ENCODE data around the gene CLCF1. TPM values are rescaled to one million over a fixed set of nuclear protein-coding genes. Genes with fewer than 3 reads are reported as not detected.
"Not testable (repeated sequence)": the region's sequence is repeated elsewhere in the genome, so short reads cannot be mapped to it uniquely, and the experiment has no call there.

CLCF1 gene
- total and polyA plus RNA-seq, 2 donors: 2.7 to 9.2 TPM

- DNase-seq (ENCODE audit: extremely low spot score): no peak
- H3K36me3 ChIP-seq (ENCODE audit: insufficient read depth): peaks cover 2% of the 10 kb centered on the region
- H3K4me3 ChIP-seq (ENCODE audit: low read depth, low read length): peak overlapping the region; percentile 27
- no peak overlapping the region for H3K27ac ChIP-seq (ENCODE audit: low read depth)
- no peaks in the 10 kb centered on the region for H3K4me1 ChIP-seq (ENCODE audit: insufficient read depth)
- WGBS: 65% methylated on average over 13 of the region's 13 CpGs
Observed at GRCh38 chr11:67404515-67405195, 31.3 kb upstream of the CLCF1 start.

GRCh38 chr11:67403085-67403484, 29.7 kb upstream of the CLCF1 start:
- H3K4me3 ChIP-seq (ENCODE audit: low read depth, low read length); DNase-seq (ENCODE audit: extremely low spot score); H3K27ac ChIP-seq (ENCODE audit: low read depth); H3K4me1 ChIP-seq (ENCODE audit: insufficient read depth): not testable (repeated sequence)
- 95% methylated on average over 9 of the region's 9 CpGs for WGBS
- peaks cover 10% of the 10 kb centered on the region for H3K36me3 ChIP-seq (ENCODE audit: insufficient read depth)

GRCh38 chr11:67402192-67402839, 28.9 kb upstream of the CLCF1 start:
- not testable (repeated sequence) for DNase-seq (ENCODE audit: extremely low spot score); H3K4me1 ChIP-seq (ENCODE audit: insufficient read depth)
- Histone ChIP-seq H3K36me3 (ENCODE audit: insufficient read depth) (peaks cover 17% of the 10 kb centered on the region), H3K4me3 (ENCODE audit: low read depth, low read length) (peak overlapping the region; percentile 85), H3K27ac (ENCODE audit: low read depth) (peak overlapping the region; percentile 31)
- 53% methylated on average over 19 of the region's 19 CpGs for WGBS

GRCh38 chr11:67401495-67402191, 28.2 kb upstream of the CLCF1 start, which contains the start of gene PPP1CA:
TSS of gene PPP1CA (minus strand) at chr11:67401858. CDS start at chr11:67401782, 76 bp downstream.
- no peaks in the 10 kb centered on the region for H3K4me1 ChIP-seq (ENCODE audit: insufficient read depth)
- H3K4me3 ChIP-seq (ENCODE audit: low read depth, low read length): peak within 1 kb of the TSS; percentile 85
- WGBS: under 1% methylated on average over 73 of the region's 73 CpGs
- DNase-seq (ENCODE audit: extremely low spot score): peak; percentile 79
- peak within 1 kb of the TSS; percentile 89 for H3K27ac ChIP-seq (ENCODE audit: low read depth)
- peaks cover 17% of the 10 kb centered on the region for H3K36me3 ChIP-seq (ENCODE audit: insufficient read depth)

- H3K4me3 ChIP-seq (ENCODE audit: low read depth, low read length): peak overlapping the region; percentile 85
- DNase-seq (ENCODE audit: extremely low spot score): no peak
- H3K27ac ChIP-seq (ENCODE audit: low read depth): peak overlapping the region; percentile 89
- WGBS: 3% methylated on average over 27 of the region's 27 CpGs
- H3K4me1 ChIP-seq (ENCODE audit: insufficient read depth): no peaks in the 10 kb centered on the region
- H3K36me3 ChIP-seq (ENCODE audit: insufficient read depth): peaks cover 17% of the 10 kb centered on the region
Observed at GRCh38 chr11:67400942-67401494, 27.6 kb upstream of the CLCF1 start.

- Histone ChIP-seq H3K27ac (ENCODE audit: low read depth) (no peak overlapping the region), H3K4me1 (ENCODE audit: insufficient read depth) (no peaks in the 10 kb centered on the region), H3K4me3 (ENCODE audit: low read depth, low read length) (peak overlapping the region; percentile 85), H3K36me3 (ENCODE audit: insufficient read depth) (peaks cover 17% of the 10 kb centered on the region)
- WGBS: 40% methylated on average over 23 of the region's 23 CpGs
- DNase-seq (ENCODE audit: extremely low spot score): no peak
Observed at GRCh38 chr11:67400251-67400941, 27.0 kb upstream of the CLCF1 start.

- WGBS: 83% methylated on average over 31 of the region's 31 CpGs
- Histone ChIP-seq H3K27ac (ENCODE audit: low read depth) (no peak overlapping the region), H3K4me3 (ENCODE audit: low read depth, low read length) (no peak overlapping the region), H3K36me3 (ENCODE audit: insufficient read depth) (peaks cover 17% of the 10 kb centered on the region), H3K4me1 (ENCODE audit: insufficient read depth) (no peaks in the 10 kb centered on the region)
- no peak for DNase-seq (ENCODE audit: extremely low spot score)
Observed at GRCh38 chr11:67398661-67399563, 25.5 kb upstream of the CLCF1 start.

- Histone ChIP-seq H3K4me3 (ENCODE audit: low read depth, low read length) (no peak overlapping the region), H3K27ac (ENCODE audit: low read depth) (no peak overlapping the region), H3K4me1 (ENCODE audit: insufficient read depth) (no peaks in the 10 kb centered on the region), H3K36me3 (ENCODE audit: insufficient read depth) (peaks cover 17% of the 10 kb centered on the region)
- DNase-seq (ENCODE audit: extremely low spot score): no peak
- WGBS: 84% methylated on average over 24 of the region's 24 CpGs
Observed at GRCh38 chr11:67397986-67398660, 24.7 kb upstream of the CLCF1 start.

- no peak for DNase-seq (ENCODE audit: extremely low spot score)
- 67% methylated on average over 6 of the region's 6 CpGs for WGBS
- Histone ChIP-seq H3K4me3 (ENCODE audit: low read depth, low read length) (no peak overlapping the region), H3K27ac (ENCODE audit: low read depth) (no peak overlapping the region), H3K4me1 (ENCODE audit: insufficient read depth) (no peaks in the 10 kb centered on the region), H3K36me3 (ENCODE audit: insufficient read depth) (peaks cover 17% of the 10 kb centered on the region)
Observed at GRCh38 chr11:67397536-67397935, 24.1 kb upstream of the CLCF1 start.

- no peak overlapping the region for H3K27ac ChIP-seq (ENCODE audit: low read depth)
- 39% methylated on average over 13 of the region's 13 CpGs for WGBS
- H3K4me3 ChIP-seq (ENCODE audit: low read depth, low read length): no peak overlapping the region
- DNase-seq (ENCODE audit: extremely low spot score): no peak
- peaks cover 17% of the 10 kb centered on the region for H3K36me3 ChIP-seq (ENCODE audit: insufficient read depth)
- no peaks in the 10 kb centered on the region for H3K4me1 ChIP-seq (ENCODE audit: insufficient read depth)
Observed at GRCh38 chr11:67396587-67397389, 23.4 kb upstream of the CLCF1 start.

GRCh38 chr11:67396259-67396581, 22.8 kb upstream of the CLCF1 start:
- no peak for DNase-seq (ENCODE audit: extremely low spot score)
- 88% methylated on average over 7 of the region's 7 CpGs for WGBS
- Histone ChIP-seq H3K36me3 (ENCODE audit: insufficient read depth) (peaks cover 17% of the 10 kb centered on the region), H3K27ac (ENCODE audit: low read depth) (no peak overlapping the region), H3K4me1 (ENCODE audit: insufficient read depth) (no peaks in the 10 kb centered on the region), H3K4me3 (ENCODE audit: low read depth, low read length) (no peak overlapping the region)

Measured in urinary bladder (tissue), 4 donors.